GM19025 (cell line): Measurements from ENCODE around the gene YJEFN3.
A peak's percentile ranks its signal among the peaks of the same experiment; 100 is the strongest.

Source experiments
- ATAC-seq: cut with Tn5 transposase; IDR thresholded peaks from one replicate; pipeline ENCODE4 v1.9.1; 2021; ENCODE audit warnings: mild to moderate bottlenecking, low read depth, moderate library complexity; ENCODE audit not compliant: unreplicated experiment

Gene YJEFN3, protein sequence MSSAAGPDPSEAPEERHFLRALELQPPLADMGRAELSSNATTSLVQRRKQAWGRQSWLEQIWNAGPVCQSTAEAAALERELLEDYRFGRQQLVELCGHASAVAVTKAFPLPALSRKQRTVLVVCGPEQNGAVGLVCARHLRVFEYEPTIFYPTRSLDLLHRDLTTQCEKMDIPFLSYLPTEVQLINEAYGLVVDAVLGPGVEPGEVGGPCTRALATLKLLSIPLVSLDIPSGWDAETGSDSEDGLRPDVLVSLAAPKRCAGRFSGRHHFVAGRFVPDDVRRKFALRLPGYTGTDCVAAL

DNA sequence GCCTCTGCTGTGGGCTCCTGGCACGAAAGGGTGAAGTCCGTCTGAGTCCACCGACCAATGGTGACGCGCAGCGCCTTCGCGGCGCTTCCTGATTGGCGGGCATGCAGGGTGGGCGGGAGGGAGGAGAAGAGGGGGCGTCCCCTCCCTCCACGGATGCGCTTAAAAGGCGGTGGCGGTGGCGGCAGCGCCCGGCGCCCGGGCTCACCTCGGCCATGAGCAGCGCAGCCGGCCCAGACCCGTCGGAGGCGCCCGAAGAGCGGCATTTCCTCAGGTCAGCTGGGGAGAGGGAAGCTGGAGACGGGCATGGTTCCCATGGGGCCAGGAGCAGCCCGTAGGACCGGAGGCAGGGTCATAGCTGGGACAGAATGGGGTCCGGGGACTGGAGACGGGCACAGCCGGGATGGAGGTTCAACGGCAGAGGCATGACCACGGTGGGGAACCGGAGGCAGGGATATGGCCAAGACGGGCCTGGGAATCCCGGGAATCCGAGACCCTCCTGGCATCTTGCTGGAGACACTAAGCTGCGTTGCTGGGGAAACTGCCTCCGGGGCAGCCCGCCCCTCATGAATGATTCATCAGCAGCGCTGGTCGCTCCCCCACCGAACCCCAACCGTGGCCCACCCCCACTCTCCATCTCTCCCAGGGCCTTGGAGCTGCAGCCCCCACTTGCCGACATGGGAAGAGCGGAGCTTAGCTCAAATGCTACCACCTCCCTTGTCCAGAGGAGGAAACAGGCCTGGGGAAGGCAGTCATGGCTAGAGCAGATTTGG lies at the start of gene YJEFN3:
YJEFN3 (plus strand) TSS at position 191 of the 770 bp plus-strand sequence; CDS start at position 213, 22 bp downstream.
- ATAC-seq, result no peak

DNA sequence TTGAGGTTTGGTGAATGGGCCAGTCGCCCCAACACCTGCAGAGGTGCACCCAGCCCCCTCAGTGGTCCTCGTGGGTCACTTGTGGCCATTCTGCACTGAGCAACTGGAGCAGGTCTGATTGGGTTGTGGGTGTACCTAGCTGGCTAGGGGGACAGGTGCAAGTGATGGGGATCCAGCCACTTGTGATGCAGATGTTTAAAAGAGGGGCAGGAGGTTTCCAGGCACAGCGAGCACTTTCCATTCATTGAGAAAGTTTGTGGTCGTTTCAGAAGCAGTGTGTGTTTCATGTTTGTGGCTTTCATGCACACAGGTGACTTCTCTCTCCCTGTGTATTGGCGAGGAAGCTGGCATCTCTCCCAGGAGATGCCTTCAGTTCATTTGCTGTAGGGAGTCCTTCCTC lies 48.0 kb upstream of the YJEFN3 start:
- ATAC-seq, result no peak

DNA sequence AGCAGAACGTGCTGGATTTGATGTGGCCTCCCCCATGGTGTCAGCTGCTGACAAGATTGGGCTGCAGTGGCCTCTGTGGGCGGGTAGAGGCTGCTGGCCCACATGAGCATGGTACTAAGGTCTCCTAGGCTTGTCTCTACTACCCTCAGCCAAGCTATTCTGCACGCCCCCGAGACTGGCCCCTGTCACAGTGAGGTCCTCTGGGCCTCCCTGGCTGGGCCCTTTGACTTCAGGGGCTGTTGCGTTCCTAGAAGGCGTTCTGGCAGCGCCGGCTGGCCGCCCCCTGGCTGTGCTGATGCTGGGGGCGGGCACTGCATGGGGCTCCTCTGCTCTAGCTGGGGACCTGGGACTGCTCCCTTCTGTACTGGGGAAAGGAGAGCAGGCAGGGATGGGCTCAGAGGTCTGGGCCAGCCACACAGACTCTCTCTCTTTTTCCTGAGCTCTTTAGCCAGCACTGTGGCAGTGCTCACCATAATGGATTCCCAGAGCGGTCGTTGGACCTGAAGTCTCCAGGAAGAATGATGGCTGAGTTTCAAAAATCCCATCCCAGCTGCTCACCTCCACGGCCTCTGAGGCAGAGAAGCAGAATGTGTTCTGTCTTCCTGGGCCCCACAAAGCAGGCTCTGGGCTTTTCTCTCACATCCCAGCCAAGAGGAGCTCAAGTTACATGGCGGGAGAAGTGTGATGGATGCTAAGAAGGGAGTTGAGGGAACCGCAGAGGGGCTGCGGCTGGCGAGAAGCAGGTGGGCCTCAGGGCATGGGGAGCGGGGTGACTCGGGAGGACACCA lies 45.7 kb upstream of the YJEFN3 start:
- no peak for ATAC-seq

DNA sequence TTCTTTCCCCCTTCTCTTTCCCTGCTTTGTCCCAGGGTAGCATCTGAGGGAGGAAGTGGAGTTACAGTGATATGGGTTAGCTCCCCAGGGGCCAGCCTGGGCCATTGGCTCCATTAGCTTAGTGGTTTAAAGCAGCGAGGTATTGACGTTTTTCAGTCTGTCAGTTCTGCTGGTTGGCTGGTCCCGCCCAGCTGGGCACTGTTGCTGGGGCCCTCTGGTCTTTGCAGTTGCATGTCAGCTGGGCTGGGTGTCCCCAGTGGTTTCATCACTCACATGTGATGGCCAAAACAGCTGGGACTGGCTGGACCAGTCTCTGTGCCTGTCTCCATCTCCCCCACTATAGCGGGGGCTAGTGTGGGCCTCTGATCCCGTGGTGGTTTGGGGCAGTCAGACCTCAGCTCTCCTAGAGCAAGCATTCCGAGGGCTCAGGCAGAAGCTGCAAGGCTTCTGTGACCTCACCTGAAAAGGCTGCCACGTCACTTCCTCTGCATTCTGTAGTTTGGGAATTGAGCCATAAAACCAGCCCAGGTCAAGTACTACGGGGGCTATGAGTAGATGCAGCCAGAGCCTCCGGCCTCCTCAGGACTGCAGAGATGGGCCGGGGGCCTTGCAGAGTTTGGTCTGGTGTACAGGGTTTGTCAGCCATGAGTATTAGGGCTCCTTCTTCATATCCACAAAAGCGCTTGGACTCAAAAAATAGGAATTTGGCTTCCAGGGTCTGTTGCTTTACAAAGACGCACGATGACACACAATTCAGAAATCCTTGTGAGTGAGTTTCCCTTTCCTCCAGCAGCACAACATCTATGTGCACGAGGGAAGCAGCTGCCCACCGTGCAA lies 43.3 kb upstream of the YJEFN3 start:
- ATAC-seq, result no peak

DNA sequence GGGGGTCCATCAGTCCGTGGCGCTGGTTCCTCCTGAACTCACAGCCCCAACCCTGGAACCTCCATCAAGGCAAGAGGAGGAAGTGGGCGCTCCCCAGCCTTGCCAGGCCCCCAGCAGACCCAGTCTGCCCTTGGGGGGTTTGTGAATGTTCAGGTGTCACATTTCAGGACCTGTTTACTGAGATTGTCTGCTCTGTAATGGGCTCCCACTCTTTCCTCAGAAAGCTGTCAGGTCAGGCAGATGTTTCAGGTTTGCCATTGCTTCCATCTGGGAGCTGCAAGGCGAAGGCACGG lies 42.8 kb upstream of the YJEFN3 start:
- ATAC-seq, result no peak

DNA sequence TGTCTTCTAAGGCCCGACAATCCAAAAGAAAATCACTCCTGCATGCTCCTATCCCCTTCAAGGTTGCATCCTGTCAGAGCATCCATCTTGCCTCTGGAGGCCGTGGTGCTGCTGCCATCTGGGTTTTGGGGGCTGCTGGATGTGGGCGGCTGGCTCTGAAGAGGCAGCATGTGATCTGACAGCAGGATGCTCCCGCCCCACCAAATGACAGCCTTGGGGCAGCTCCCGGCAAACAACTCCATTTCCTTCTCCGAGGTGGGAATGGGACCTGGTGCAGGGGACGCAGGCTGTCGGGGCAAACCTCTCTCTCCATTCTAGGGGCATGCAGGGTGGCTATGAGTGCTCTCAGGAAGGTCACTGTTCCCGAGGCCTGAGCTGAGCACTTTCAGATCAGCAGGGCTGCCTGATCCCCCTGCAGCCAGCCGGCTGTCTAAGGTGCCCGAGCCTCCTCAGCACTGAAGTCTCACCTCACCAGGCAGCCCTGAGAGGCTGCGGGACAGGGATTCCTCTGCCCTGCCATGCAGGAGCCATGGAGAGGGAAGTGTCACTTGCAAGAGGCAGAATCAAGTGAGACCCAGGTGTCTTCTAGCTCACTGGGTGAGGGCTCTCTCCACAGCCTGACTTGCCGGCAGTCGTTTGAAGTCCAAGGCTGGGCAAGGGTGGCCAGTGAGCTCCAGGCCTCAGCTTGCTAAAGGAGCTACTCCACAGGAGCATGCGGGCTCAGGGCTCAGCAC lies 42.2 kb upstream of the YJEFN3 start:
- ATAC-seq, result no peak

DNA sequence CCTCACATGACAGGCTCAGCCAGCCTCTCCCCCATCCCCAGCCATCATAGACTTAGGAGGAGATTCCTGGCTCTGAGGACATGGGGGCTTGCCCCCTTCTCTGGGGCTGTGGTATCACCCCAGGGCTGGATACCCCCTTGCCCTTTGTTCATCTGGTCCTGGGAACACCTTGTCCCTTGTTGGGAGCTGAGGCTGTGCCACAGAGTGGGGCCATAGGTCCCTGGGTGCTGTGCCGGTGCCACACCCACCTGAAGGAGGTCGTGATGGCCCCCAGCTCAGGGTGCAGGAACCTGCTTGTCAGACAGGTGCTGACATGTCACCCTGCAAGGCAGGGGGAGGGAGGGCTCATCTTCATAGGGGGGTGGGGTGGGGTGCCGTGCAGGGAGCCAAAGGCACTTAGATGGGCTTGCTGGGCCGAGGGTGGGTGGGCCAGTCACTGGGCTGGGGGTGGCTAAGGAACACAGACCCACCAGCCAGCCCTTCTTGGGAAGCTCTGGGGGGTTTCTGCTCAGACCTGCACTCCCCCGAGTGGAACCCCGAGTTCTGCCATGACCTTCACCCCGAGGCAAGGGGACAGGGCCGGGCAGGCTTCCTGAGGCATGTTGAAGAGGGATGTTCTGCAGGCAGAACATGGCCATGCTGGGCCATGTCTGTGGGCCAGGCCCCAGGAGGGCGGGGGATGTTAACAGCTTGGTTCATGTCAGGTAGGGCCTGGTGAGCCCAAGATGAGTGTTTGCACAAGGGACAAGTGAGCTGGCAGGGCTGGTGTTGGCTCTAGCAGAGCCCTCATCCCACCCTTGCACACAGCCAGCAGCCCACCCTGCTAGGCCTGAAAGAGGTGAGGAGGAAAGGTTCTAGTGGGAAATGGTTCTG lies 41.4 kb upstream of the YJEFN3 start:
- no peak for ATAC-seq

DNA sequence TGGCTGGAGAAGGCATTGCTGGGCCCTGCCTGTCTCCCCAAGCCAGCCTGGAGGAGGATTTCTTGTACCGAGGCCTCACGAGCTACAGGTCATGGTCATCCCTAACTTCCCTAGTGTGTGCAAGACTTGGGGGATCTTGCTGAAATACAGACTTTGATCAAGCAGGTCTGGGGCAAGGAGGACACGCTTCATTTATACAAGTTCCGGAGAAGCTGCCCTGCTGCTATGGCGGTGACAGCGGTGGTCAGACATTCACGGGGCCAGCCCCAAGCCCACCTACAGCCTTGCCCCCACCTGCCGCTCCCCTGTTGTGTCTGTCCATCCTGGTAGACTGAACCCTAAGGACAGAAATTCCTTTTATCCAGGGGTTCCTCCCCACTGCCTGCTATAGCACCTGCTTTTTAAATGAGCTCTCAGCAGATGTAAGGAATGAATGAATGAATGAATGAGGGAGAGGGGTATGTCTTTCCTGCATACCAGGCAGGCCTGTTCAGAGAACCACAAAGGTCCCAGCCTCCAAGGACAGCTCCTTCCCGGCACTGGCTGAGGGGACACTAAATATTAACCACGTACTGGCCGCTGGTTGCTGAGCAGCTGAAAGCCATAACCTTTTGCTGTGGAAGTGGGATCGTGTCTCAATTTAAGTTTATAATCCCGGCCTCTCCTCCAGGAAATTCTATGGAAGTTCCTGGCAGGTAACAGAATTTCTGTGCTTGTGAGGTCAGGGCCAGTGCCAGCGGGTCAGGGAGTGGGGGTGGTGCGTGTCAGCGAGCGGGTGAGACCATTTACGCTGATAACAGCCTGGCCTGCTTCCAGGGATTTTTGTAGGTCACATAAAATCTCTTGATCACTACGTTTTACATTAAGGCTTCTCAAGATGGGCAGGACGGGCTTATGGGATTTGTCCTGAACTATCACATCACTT lies 40.5 kb upstream of the YJEFN3 start:
- no peak for ATAC-seq

DNA sequence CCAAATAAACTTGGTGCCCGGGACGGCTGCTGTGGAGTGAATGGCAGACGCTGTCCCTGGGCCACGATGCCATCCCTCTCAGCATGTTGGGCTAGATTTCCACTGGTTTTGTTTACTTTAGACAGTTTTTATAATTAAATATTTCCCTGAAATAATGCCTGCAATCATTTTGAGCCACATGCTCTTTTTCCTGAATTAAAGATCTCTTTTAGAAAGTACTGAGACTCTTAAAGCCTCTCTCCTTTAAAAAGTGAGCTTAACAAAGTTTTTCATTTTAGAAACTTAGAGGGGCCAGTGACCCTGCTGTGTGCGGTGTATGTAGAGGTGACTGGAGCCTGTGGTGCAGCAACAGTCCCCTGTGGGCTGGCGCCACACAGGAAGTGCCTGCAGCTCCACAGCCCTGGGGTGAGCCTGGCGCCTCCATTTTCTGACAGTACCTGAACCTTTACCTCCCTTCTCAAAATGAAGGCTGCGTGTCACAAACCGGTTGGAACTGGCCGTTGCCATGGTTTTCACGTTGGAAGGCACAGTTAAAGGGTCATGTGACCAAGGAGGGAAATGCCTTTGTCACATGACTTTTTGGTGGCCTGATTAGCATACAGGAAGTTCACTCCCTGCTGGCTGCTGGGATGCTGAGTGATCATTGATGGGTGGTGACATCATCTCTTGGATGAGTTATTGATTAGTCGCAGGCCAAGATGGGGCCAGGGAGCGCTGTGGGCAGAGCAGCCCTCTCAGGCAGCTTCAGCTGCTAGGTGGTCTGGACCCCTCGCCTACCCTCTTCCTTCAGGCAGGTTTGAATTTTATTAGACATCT lies 39.6 kb upstream of the YJEFN3 start:
- ATAC-seq, result peak; percentile 58

DNA sequence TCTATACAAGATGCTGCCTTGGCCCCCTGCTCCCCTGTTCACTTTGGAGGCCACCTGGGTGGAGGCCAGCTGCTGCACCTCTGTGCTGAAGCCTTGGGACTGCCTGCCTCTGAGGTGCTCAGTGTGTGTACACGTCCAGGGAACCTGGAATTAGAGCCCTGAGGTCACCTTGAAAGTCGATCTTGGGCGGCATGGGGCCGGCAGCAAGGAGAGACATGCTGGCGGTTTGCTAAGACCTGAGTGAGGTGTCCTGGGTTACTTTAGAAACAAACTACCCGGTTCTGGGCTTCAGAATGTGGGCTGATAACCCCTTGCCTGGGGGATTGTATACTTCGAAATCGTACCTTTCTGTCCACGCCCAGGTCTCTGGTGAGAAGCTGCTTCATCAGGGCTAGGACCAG lies 38.9 kb upstream of the YJEFN3 start:
- ATAC-seq, result no peak

DNA sequence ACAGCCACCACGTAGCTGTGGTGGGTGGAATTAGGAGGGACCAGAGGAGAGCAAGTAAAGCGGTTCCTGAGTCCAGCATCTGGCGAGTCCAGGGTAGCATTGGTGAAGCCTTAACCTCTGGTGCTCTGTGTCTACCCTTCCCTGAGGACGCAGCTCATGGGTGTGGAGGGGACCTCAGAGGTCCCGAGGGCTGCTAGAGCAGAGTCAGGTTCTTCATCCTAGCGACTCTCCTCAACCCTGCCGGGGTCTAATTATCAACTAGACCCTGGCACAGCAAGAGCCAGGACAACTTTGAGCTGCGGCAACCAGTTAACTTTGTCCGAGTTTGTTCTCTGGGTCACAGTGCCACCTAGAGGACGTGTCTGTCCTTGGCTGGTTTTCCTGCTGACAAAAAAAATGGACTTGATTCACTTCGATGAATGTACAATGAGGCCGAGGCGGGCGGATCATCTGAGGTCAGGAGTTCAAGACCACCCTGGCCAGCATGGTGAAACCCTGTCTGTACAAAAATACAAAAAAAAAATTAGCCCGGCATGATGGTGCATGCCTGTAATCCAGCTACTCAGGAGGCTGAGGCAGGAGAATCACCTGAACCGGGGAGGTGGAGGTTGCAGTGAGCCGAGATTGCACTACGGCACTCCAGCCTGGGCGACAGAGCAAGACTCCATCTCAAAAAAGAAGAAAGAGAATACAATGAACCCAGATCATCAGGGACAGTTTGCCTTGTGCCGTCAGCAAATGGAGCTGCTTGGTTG lies 38.3 kb upstream of the YJEFN3 start:
- no peak for ATAC-seq

DNA sequence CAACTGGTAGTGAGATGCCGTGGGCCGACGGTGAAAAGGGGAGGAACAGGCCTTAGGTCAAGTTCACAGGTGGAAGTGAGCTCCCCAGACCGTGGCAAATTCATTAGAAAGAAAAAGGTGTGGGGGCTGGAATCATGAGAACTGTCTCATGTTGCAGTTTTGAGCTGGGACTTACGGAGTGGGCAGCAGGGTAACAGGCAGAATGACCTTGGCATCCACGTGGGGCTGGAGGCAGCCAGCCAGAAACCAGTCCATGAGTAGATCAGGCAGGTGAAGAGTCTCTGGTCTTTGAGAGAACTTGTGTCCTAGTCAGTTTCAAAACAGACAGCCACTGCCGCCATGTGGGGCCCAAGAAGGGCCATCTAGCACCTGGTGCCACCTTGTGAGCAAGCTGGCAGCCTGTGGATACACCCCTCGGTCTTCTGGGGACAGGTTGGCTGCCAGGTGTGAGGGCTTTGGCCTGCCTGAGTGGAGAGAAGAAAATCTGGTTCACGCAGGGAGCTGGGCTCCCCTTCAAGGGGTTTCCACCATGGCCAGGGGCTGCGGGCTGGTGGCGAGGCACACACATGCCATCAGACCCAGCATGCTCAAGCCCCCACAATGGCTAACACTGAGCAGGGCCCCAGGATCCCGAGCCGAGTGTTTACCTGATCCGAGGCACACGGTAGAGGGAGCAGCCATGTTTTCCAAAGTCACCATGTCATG lies 37.2 kb upstream of the YJEFN3 start:
- ATAC-seq, result no peak

DNA sequence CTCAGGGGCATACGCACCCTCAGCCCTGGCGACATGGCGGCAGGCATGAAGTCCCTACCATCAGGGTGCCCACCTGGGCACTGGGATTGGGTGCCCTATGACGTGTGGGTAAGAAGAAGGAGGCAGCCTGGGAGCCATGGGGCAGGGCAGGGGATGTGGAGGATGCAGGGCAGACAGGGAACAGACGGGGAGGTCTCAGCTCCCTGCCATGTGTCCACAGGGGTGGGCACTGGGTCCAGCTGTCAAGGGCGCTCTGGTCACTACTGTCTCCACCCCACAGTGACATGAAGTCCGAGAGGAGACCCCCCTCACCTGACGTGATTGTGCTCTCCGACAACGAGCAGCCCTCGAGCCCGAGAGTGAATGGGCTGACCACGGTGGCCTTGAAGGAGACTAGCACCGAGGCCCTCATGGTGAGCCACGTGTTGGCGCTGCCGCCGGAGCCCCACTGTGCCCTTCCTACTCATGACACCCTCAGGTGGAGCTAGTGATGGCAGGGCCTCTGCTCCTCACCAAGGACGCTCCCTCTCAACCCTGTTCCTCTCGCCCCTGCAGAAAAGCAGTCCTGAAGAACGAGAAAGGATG lies 36.6 kb upstream of the YJEFN3 start:
- no peak for ATAC-seq

DNA sequence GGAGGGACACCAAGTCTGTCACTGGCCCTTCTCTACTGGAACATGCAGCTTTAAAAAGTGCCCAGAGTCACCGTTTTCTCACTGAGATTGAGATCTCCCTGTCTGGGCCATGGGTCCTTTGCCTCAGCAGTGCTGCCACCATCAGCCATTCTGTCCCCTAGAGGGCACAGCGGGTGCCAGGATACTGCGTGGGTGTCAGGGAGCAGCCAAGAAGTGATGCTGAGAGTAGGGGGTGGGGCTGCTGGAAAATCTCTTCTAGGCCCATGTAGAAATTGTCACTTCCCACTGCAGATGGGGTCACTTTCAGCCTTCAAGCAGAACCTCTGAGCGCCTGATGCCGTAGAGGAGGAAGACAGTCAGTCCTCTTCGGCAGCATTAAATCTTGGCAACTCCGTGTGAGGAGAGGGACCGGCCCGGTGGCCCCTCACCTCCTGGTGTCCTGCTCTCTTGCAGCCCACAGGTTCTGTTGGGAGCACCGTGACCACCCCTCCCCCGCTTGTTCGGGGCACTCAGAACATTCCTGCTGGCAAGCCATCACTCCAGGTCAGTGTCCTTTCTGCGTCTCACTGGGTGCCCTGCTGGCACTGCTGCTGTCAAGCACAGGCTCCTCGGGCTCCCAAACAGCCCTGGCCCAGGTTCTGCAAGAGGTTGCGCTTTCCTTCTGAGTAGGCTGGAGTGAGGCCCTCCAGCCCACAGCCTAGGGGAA lies 34.7 kb upstream of the YJEFN3 start:
- ATAC-seq, result no peak
